DND-41 (cell line): ENCODE data around the gene GPER1.

Experiments used
- ATAC-seq: fragments of 200-7000 bp; cut with Tn5 transposase; 3 replicates; pipeline ENCODE4 v1.9.1; 2021; ENCODE audit warnings: low read depth; ENCODE audit not compliant: insufficient read depth
- DNase-seq: peaks from one replicate; pipeline ENCODE4 v3.0.0-alpha.2; 2020
- H2AFZ ChIP-seq: 2 replicates; pipeline ENCODE4 v1.6.0; 2012; ENCODE audit warnings: low read depth, low read length
- H3K27ac ChIP-seq: 2 replicates; pipeline ENCODE4 v1.5.1; 2012; ENCODE audit warnings: low read length, inconsistent platforms
- H3K27me3 ChIP-seq: fragments of 200-600 bp; sonication (generic); 2 replicates; pipeline ENCODE4 v1.6.0; 2012; ENCODE audit warnings: low read length, mild to moderate bottlenecking, inconsistent platforms; ENCODE audit not compliant: insufficient read depth, poor library complexity
- H3K36me3 ChIP-seq: 2 replicates; pipeline ENCODE4 v1.5.1; 2012; ENCODE audit warnings: low read length, inconsistent platforms; ENCODE audit not compliant: insufficient read depth
- H3K4me1 ChIP-seq: 2 replicates; pipeline ENCODE4 v1.5.1; 2012; ENCODE audit warnings: mild to moderate bottlenecking, low read length; ENCODE audit not compliant: insufficient read depth
- H3K4me2 ChIP-seq: 2 replicates; pipeline ENCODE4 v1.6.0; 2012; ENCODE audit warnings: mild to moderate bottlenecking, moderate library complexity, low read length, inconsistent platforms; ENCODE audit not compliant: insufficient read depth
- H3K4me3 ChIP-seq, 2 experiments: fragments of 200-600 bp in 1 of 2; shearing (Covaris generic) in 1 of 2; 2 replicates each; pipeline ENCODE4 v1.5.1; 2012 to 2016; ENCODE audit warnings: inconsistent platforms in 2 of 2, low read length in 2 of 2, mild to moderate bottlenecking in 2 of 2, low read depth in 1 of 2, moderate library complexity in 1 of 2
- H3K79me2 ChIP-seq: 2 replicates; pipeline ENCODE4 v1.6.0; 2012; ENCODE audit warnings: low read length, inconsistent platforms; ENCODE audit not compliant: insufficient read depth
- H3K9ac ChIP-seq: 2 replicates; pipeline ENCODE4 v1.6.0; 2012; ENCODE audit warnings: low read depth, mild to moderate bottlenecking, inconsistent platforms, low read length, moderate library complexity
- H3K9me3 ChIP-seq: 2 replicates; pipeline ENCODE4 v1.5.1; 2012; ENCODE audit warnings: low read length, moderate library complexity, mild to moderate bottlenecking, inconsistent platforms; ENCODE audit not compliant: insufficient read depth, severe bottlenecking
- H4K20me1 ChIP-seq: 2 replicates; pipeline ENCODE4 v1.6.0; 2012; ENCODE audit warnings: low read length; ENCODE audit not compliant: insufficient read depth
- EZH2 ChIP-seq: IDR thresholded peaks from 3 replicates; pipeline ENCODE4 v1.6.1; 2012; ENCODE audit warnings: borderline replicate concordance, low read depth, mild to moderate bottlenecking, moderate library complexity, low read length, inconsistent platforms; ENCODE audit not compliant: severe bottlenecking
- TF ChIP-seq, protein P1 (sequence below): IDR thresholded peaks from 2 replicates; pipeline ENCODE4 v1.5.1; 2012; ENCODE audit warnings: borderline replicate concordance, low read length, moderate library complexity, mild to moderate bottlenecking; ENCODE audit not compliant: poor library complexity, severe bottlenecking; ENCODE audit errors: extremely low read depth

Gene GPER1

DNA sequence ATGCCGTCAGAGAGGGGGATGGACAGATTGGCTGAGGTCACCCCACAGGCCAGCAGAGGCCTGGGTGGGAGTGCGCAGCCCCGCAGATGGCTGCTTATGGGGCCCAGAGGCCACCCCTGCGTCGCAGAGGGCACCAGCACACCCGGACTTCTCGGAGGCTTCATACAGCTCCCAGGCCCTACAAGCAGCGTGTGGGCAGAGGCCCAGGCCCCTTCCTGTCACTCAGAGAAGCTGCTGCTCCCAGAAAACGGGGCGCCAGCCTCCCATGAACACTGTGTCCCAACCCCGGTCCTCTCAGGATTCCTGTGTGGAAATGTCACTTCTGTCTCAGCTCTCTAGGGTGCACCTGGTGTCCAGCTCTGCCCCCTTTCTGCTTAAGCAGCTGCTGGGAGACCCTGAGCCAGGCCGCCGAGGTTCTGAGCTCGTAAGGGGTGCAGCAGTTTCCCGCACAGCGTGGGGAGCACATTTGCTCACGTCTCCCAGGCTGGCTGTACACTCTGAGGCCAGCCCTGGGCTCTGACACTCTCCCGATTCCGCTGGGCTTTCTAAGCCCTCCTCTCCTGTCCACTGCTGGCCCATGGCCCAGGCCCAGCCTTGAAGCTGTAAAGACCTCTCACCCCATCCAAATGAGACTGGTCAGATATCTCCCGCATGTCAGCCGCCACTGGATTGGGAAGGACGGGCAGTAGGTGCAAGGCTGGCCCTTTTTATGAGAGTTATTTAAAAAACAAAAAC lies 36.8 kb upstream of the GPER1 start:
- H3K36me3 ChIP-seq: no peaks in the 10 kb centered on the region
- H3K9ac ChIP-seq: no peak overlapping the region
- no peaks in the 10 kb centered on the region for H3K9me3 ChIP-seq
- H3K27me3 ChIP-seq: no peaks in the 10 kb centered on the region
- H3K4me2 ChIP-seq: no peak overlapping the region
- no peaks in the 10 kb centered on the region for H3K79me2 ChIP-seq
- no peak overlapping the region for H3K4me3 ChIP-seq
- no peak overlapping the region for H3K27ac ChIP-seq
- TF ChIP-seq EZH2: no peak
- DNase-seq (no peak), ATAC-seq (no peak)
- no peaks in the 10 kb centered on the region for H3K4me1 ChIP-seq
- H2AFZ ChIP-seq: no peak overlapping the region
- peaks cover 47% of the 10 kb centered on the region for H4K20me1 ChIP-seq

- H4K20me1 ChIP-seq: peaks cover 44% of the 10 kb centered on the region
- no peaks in the 10 kb centered on the region for H3K79me2 ChIP-seq
- no peaks in the 10 kb centered on the region for H3K4me1 ChIP-seq
- H3K4me2 ChIP-seq: no peak overlapping the region
- no peak for ATAC-seq
- no peak overlapping the region for H3K9ac ChIP-seq
- H3K27ac ChIP-seq: no peak overlapping the region
- H3K36me3 ChIP-seq: no peaks in the 10 kb centered on the region; the same call in 1 of the 2 replicates
- H3K4me3 ChIP-seq: no peak overlapping the region
- TF ChIP-seq, protein P1, sequence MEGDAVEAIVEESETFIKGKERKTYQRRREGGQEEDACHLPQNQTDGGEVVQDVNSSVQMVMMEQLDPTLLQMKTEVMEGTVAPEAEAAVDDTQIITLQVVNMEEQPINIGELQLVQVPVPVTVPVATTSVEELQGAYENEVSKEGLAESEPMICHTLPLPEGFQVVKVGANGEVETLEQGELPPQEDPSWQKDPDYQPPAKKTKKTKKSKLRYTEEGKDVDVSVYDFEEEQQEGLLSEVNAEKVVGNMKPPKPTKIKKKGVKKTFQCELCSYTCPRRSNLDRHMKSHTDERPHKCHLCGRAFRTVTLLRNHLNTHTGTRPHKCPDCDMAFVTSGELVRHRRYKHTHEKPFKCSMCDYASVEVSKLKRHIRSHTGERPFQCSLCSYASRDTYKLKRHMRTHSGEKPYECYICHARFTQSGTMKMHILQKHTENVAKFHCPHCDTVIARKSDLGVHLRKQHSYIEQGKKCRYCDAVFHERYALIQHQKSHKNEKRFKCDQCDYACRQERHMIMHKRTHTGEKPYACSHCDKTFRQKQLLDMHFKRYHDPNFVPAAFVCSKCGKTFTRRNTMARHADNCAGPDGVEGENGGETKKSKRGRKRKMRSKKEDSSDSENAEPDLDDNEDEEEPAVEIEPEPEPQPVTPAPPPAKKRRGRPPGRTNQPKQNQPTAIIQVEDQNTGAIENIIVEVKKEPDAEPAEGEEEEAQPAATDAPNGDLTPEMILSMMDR: no peak
- TF ChIP-seq EZH2: no peak
- no peak overlapping the region for H2AFZ ChIP-seq
- DNase-seq: no peak
- no peaks in the 10 kb centered on the region for H3K27me3 ChIP-seq
- no peaks in the 10 kb centered on the region for H3K9me3 ChIP-seq
These were observed 35.7 kb upstream of the GPER1 start for GRCh38 chr7:1052031-1052818.

- H3K4me2 ChIP-seq: no peak overlapping the region
- no peak overlapping the region for H3K9ac ChIP-seq
- TF ChIP-seq, protein P1: no peak
- no peak for TF ChIP-seq EZH2
- H3K27me3 ChIP-seq: no peaks in the 10 kb centered on the region
- DNase-seq (no peak), ATAC-seq (no peak)
- H4K20me1 ChIP-seq: peaks cover 44% of the 10 kb centered on the region
- H3K27ac ChIP-seq: no peak overlapping the region
- H2AFZ ChIP-seq: no peak overlapping the region
- H3K36me3 ChIP-seq: peaks cover 7% of the 10 kb centered on the region
- no peaks in the 10 kb centered on the region for H3K9me3 ChIP-seq
- no peak overlapping the region for H3K4me3 ChIP-seq
- no peaks in the 10 kb centered on the region for H3K79me2 ChIP-seq
- no peaks in the 10 kb centered on the region for H3K4me1 ChIP-seq
These were observed 34.9 kb upstream of the GPER1 start for GRCh38 chr7:1053002-1053411.

DNA sequence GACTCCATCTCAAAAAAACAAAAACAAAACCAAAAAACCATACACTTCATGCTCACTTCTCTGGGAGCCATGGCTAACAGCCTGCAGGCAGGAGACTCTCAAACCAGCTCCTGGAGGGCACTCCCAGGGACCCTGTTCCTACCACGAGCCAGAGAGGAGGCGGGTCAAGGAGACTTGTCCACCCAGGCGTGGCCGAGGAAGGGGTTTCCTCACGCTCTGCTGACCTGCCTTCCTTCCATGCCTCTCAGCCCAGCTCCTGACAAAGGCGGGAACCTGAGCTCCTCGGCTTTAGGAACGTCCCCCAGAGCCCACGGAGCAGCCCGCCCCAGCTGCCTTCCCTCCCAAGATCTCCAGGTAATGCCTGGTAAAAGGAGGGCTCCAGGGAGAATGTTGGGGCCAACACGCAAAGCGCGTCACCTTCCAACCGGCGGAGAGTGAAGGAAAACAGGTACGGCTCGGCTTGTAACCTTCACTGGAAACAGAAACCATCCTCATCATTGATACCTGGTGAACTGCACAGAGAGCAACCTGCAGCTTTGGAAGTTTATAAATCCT lies 34.0 kb upstream of the GPER1 start:
- DNase-seq (no peak), ATAC-seq (no peak)
- Histone ChIP-seq H3K27me3 (no peaks in the 10 kb centered on the region), H3K36me3 (peaks cover 8% of the 10 kb centered on the region), H3K9ac (no peak overlapping the region), H3K4me1 (no peaks in the 10 kb centered on the region), H3K79me2 (no peaks in the 10 kb centered on the region), H3K9me3 (no peaks in the 10 kb centered on the region), H3K4me2 (no peak overlapping the region), H3K27ac (no peak overlapping the region), H3K4me3 (no peak overlapping the region), H4K20me1 (peaks cover 38% of the 10 kb centered on the region), H2AFZ (no peak overlapping the region)
- TF ChIP-seq, protein P1: no peak
- no peak for TF ChIP-seq EZH2
